PC-3 (cell line): ENCODE measurements around the gene OR2L2.

ENCODE experiments used
- EZH2 ChIP-seq: fragments of 300-600 bp; sonication (generic); IDR thresholded peaks from one replicate; pipeline ENCODE4 v1.6.1; 2017; ENCODE audit warnings: antibody characterized with exemption, mild to moderate bottlenecking, low read length; ENCODE audit not compliant: unreplicated experiment
- TF ChIP-seq, protein P1 (sequence below): fragments of 300-600 bp; sonication (generic); conservative IDR thresholded peaks from 2 replicates; pipeline ENCODE4 v1.5.1; 2017; ENCODE audit warnings: antibody characterized with exemption, low read depth, mild to moderate bottlenecking, low read length

DNA sequence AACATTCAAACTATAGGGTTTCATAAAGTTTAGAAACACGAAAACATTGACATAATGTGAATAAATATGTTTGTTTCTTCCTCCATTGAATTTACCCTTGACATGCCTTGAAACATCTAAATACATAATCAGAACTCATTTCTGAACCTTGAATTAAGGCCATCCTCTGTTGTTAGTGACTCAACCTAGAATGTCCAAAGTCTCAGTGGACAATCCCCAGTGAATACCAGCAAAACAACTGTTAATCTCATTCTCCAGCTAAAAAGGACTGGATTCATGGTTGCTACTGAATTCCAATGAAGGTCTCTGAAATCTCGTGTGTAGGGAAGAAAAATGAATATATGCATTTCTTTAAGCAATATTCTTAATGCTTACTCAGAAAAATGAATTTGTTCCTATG lies at the start of gene OR2L2:
- TF ChIP-seq, protein P1, sequence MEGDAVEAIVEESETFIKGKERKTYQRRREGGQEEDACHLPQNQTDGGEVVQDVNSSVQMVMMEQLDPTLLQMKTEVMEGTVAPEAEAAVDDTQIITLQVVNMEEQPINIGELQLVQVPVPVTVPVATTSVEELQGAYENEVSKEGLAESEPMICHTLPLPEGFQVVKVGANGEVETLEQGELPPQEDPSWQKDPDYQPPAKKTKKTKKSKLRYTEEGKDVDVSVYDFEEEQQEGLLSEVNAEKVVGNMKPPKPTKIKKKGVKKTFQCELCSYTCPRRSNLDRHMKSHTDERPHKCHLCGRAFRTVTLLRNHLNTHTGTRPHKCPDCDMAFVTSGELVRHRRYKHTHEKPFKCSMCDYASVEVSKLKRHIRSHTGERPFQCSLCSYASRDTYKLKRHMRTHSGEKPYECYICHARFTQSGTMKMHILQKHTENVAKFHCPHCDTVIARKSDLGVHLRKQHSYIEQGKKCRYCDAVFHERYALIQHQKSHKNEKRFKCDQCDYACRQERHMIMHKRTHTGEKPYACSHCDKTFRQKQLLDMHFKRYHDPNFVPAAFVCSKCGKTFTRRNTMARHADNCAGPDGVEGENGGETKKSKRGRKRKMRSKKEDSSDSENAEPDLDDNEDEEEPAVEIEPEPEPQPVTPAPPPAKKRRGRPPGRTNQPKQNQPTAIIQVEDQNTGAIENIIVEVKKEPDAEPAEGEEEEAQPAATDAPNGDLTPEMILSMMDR = no peak
- TF ChIP-seq EZH2 = no peak
